OCI-LY7 (cell line): Measurements from ENCODE around the gene TNS1. TPM values are rescaled to one million over a fixed set of nuclear protein-coding genes. Genes with fewer than 3 reads are reported as not detected.

ENCODE experiments used
- BruUV-seq: library from RNA; stranded (reverse); fragments of 400-500 nt; replicated peaks from 2 replicates; lab custom pipeline; 2021; lab: Mats Ljungman, UMichigan
- CTCF ChIA-PET: fragments of 300-600 bp; sonication (Branson Sonifier 250); formaldehyde crosslinking; loops from one replicate; lab custom pipeline; 2022; ENCODE audit warnings: antibody characterized with exemption; ENCODE audit not compliant: unreplicated experiment; lab: Charles Lee
- POLR2A ChIA-PET: fragments of 300-600 bp; sonication (Branson Sonifier 250); formaldehyde crosslinking; loops from one replicate; lab custom pipeline; 2022; ENCODE audit warnings: antibody characterized with exemption; lab: Charles Lee
- DNase-seq: peaks from one replicate; pipeline ENCODE4 v3.0.0-alpha.2; 2015; ENCODE audit warnings: low spot score
- H2AFZ ChIP-seq: fragments of 200-600 bp; sonication (generic), shearing (Covaris generic); 2 replicates; pipeline ENCODE4 v1.6.1; 2014; ENCODE audit warnings: mild to moderate bottlenecking, antibody characterized with exemption, low read length, moderate library complexity
- H3K27ac ChIP-seq: fragments of 200-600 bp; sonication (generic); 2 replicates; pipeline ENCODE4 v1.5.1; 2014; ENCODE audit warnings: mixed run types, low read depth, mild to moderate bottlenecking, moderate library complexity, low read length, inconsistent platforms; ENCODE audit not compliant: poor library complexity, severe bottlenecking
- H3K36me3 ChIP-seq: fragments of 200-600 bp; sonication (generic); 2 replicates; pipeline ENCODE4 v1.6.1; 2014; ENCODE audit warnings: mild to moderate bottlenecking, antibody characterized with exemption, low read length, moderate library complexity, mixed read lengths; ENCODE audit not compliant: insufficient read depth
- H3K4me1 ChIP-seq: fragments of 200-600 bp; sonication (generic); 2 replicates; pipeline ENCODE4 v1.5.1; 2014; ENCODE audit warnings: mild to moderate bottlenecking, low read length; ENCODE audit not compliant: insufficient read depth, poor library complexity, severe bottlenecking
- H3K4me2 ChIP-seq: fragments of 200-600 bp; sonication (generic); 2 replicates; pipeline ENCODE4 v1.6.1; 2014; ENCODE audit warnings: mild to moderate bottlenecking, low read length
- H3K4me3 ChIP-seq: fragments of 200-600 bp; sonication (generic); 2 replicates; pipeline ENCODE4 v1.5.1; 2014; ENCODE audit warnings: mild to moderate bottlenecking, low read depth, low read length; ENCODE audit not compliant: poor library complexity, severe bottlenecking
- H3K79me2 ChIP-seq: fragments of 200-600 bp; sonication (generic); 2 replicates; pipeline ENCODE4 v1.6.1; 2016; ENCODE audit warnings: low read depth, mild to moderate bottlenecking, low read length, moderate library complexity, mixed read lengths; ENCODE audit not compliant: insufficient read depth
- H3K9me2 ChIP-seq: fragments of 200-600 bp; sonication (generic); 2 replicates; pipeline ENCODE4 v1.6.1; 2016; ENCODE audit warnings: mild to moderate bottlenecking, low read length, mixed read lengths; ENCODE audit not compliant: insufficient read depth
- H3K9me3 ChIP-seq: fragments of 200-600 bp; sonication (generic); 2 replicates; pipeline ENCODE4 v1.6.1; 2014; ENCODE audit warnings: mild to moderate bottlenecking, mixed run types, low read length, mixed read lengths
- H4K20me1 ChIP-seq: fragments of 200-600 bp; sonication (generic); 2 replicates; pipeline ENCODE4 v1.6.1; 2014; ENCODE audit warnings: mild to moderate bottlenecking, antibody characterized with exemption, low read length, moderate library complexity, mixed read lengths; ENCODE audit not compliant: insufficient read depth
- EZH2phosphoT487 ChIP-seq: fragments of 200-600 bp; sonication (generic); IDR thresholded peaks from 2 replicates; pipeline ENCODE4 v1.6.1; 2018; ENCODE audit warnings: low read depth, borderline replicate concordance, mild to moderate bottlenecking, mixed run types, antibody characterized with exemption, low read length, moderate library complexity, mixed read lengths
- intact Hi-C: fragments of 100-400 bp; cut with micrococcal nuclease; formaldehyde crosslinking; loops from one replicate; pipeline ENCODE4 v1.10.0; 2022; ENCODE audit not compliant: unreplicated experiment
- total RNA-seq, 2 experiments: library from RNA; depleted of rRNA in 1 of 2; stranded (reverse); fragments of >200 nt in 1 of 2; shearing (Covaris generic) in 1 of 2; gene quantifications; 2 replicates each; pipeline ENCODE4 v1.2.3, GENCODE V29; 2014 to 2022
- TF ChIP-seq, protein P1 (sequence below): fragments of 200-600 bp; sonication (generic); conservative IDR thresholded peaks from 2 replicates; pipeline ENCODE4 v1.5.1; 2014; ENCODE audit warnings: mild to moderate bottlenecking, antibody characterized with exemption, low read length, moderate library complexity, mixed read lengths

The TNS1 gene
- total RNA-seq, 2 experiments from 2014 or later: not detected

DNA sequence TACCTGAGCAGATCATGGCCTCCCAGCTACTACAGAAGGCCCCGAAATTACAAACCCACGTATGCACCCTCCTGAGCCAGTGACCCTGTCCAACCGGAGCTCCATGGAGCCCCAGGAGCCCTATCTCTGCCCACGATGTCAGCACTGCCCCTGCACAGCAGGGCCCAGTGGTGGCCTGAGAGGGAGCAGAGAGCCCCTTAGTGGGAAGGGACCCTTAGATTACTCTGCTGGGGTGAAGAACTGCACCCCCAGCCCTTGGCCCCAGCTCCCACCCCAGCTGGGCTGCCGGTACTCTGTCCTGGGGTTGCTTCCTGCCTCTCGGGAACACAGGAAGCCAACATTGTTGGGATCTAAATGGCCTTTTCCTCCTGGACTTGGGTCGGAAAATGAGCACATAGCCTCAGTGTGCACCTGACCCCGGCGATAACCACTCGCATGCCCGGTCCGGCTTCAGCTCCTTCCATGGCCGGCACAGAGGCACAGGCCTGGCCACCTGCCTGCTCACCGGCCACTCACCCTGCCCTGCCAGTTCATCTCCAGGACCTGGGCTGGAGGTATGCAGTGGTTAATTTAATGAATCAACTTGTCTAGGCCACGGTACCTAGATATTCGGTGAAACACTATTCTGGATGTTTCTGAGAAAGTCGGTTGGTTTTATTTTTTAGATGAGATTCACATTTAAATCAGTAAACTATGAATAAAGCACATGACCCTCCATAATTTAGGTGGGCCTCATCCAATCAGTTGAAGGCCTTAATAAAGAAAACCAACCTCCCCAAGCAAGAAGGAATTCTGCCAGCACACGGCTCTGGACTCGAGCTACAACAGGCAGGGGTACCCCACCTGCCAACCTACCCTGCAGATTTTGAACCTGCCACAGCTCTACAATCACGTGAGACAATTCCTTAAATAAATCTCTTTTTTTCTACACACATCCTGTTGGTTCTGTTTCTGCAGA lies 19.2 kb downstream of the TNS1 start:
- ChIA-PET POLR2A (no interaction called here), CTCF (interaction anchor here (1.0 kb wide), 1 partner anchor 10 kb away, joined by 5 read pairs; no protein-coding TSS in a partner anchor)
- BruUV-seq: no TSS peak
- Histone ChIP-seq H2AFZ (no peak overlapping the region), H3K4me3 (no peak overlapping the region), H4K20me1 (no peaks in the 10 kb centered on the region), H3K4me2 (no peak overlapping the region), H3K4me1 (no peaks in the 10 kb centered on the region), H3K9me2 (no peaks in the 10 kb centered on the region), H3K79me2 (no peaks in the 10 kb centered on the region), H3K36me3 (no peaks in the 10 kb centered on the region), H3K9me3 (no peaks in the 10 kb centered on the region), H3K27ac (no peak overlapping the region)
- no peak for DNase-seq
- intact Hi-C loops: no loop called here
- no peak for TF ChIP-seq EZH2phosphoT487
- TF ChIP-seq, protein P1, sequence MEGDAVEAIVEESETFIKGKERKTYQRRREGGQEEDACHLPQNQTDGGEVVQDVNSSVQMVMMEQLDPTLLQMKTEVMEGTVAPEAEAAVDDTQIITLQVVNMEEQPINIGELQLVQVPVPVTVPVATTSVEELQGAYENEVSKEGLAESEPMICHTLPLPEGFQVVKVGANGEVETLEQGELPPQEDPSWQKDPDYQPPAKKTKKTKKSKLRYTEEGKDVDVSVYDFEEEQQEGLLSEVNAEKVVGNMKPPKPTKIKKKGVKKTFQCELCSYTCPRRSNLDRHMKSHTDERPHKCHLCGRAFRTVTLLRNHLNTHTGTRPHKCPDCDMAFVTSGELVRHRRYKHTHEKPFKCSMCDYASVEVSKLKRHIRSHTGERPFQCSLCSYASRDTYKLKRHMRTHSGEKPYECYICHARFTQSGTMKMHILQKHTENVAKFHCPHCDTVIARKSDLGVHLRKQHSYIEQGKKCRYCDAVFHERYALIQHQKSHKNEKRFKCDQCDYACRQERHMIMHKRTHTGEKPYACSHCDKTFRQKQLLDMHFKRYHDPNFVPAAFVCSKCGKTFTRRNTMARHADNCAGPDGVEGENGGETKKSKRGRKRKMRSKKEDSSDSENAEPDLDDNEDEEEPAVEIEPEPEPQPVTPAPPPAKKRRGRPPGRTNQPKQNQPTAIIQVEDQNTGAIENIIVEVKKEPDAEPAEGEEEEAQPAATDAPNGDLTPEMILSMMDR: no peak

GRCh38 chr2:217981971-217982370 lies 20.8 kb downstream of the TNS1 start:
- Histone ChIP-seq H3K36me3 (no peaks in the 10 kb centered on the region), H3K4me3 (no peak overlapping the region), H4K20me1 (no peaks in the 10 kb centered on the region), H3K9me2 (no peaks in the 10 kb centered on the region), H3K9me3 (no peaks in the 10 kb centered on the region), H3K27ac (no peak overlapping the region), H3K79me2 (no peaks in the 10 kb centered on the region), H3K4me2 (no peak overlapping the region), H2AFZ (no peak overlapping the region), H3K4me1 (no peaks in the 10 kb centered on the region)
- POLR2A ChIA-PET: no interaction called here
- no TSS peak for BruUV-seq
- DNase-seq: no peak
- intact Hi-C loops: no loop called here
- CTCF ChIA-PET: no interaction called here
- TF ChIP-seq EZH2phosphoT487: no peak
- TF ChIP-seq, protein P1: no peak
